Transverse colon (tissue), 4 donors: Measurements from ENCODE around the gene KIAA1614. TPM values are rescaled to one million over a fixed set of nuclear protein-coding genes. Genes with fewer than 3 reads are reported as not detected.
"Not testable (repeated sequence)": the region's sequence is repeated elsewhere in the genome, so short reads cannot be mapped to it uniquely, and the experiment has no call there.

Experiments used
- DNase-seq: peaks from one replicate; pipeline ENCODE4 v3.0.0-alpha.2; 2019
- H3K27ac ChIP-seq, 4 donors: fragments of 200-600 bp; sonication (generic); 2 replicates each; pipeline ENCODE4 v1.5.1; 2016 to 2018; ENCODE audit warnings: inconsistent platforms in 4 of 4
- H3K27me3 ChIP-seq: fragments of 200-600 bp; sonication (generic); 2 replicates; pipeline ENCODE4 v1.5.1; 2017; ENCODE audit warnings: inconsistent platforms
- H3K36me3 ChIP-seq, 4 donors: fragments of 200-600 bp; sonication (generic); 2 replicates each; pipeline ENCODE4 v1.5.1; 2017 to 2019; ENCODE audit warnings: inconsistent platforms in 4 of 4
- H3K4me1 ChIP-seq, 4 donors: fragments of 200-600 bp; sonication (generic); 2 replicates each; pipeline ENCODE4 v1.5.1; 2017 to 2020; ENCODE audit warnings: inconsistent platforms in 4 of 4
- H3K4me3 ChIP-seq, 4 donors: fragments of 200-600 bp; sonication (generic); 1 replicate in 1 of 4; 2 replicates in 3 of 4; pipeline versions ENCODE4 v1.5.1 to v1.6.1; 2017 to 2019; ENCODE audit warnings: inconsistent platforms in 4 of 4
- H3K9me3 ChIP-seq, 2 donors: fragments of 200-600 bp; sonication (generic); 2 replicates each; pipeline ENCODE4 v1.5.1; 2017 to 2019; ENCODE audit warnings: inconsistent platforms in 2 of 2
- CTCF ChIP-seq, 5 experiments: fragments of 200-600 bp in 3 of 5; fragments of 450-650 bp in 2 of 5; sonication (generic) in 3 of 5; IDR thresholded peaks; 1 replicate in 2 of 5; 2 replicates in 3 of 5; pipeline ENCODE4 v1.5.1; 2016 to 2017; ENCODE audit warnings: antibody characterized with exemption in 5 of 5, inconsistent platforms in 3 of 5, mild to moderate bottlenecking in 2 of 5, moderate library complexity in 1 of 5
- EP300 ChIP-seq: sonication (generic); formaldehyde crosslinking; IDR thresholded peaks from one replicate; pipeline ENCODE4 v1.6.1; 2017; ENCODE audit warnings: antibody characterized with exemption, low read depth
- POLR2A ChIP-seq: fragments of 450-650 bp; IDR thresholded peaks from one replicate; pipeline ENCODE4 v1.6.1; 2016; ENCODE audit warnings: antibody characterized with exemption, mild to moderate bottlenecking, moderate library complexity
- POLR2AphosphoS5 ChIP-seq, 3 donors: sonication (generic); formaldehyde crosslinking; IDR thresholded peaks; one replicate each; pipeline ENCODE4 v1.6.1; 2016; ENCODE audit warnings: antibody characterized with exemption in 3 of 3
- WGBS, 2 donors: methylation state at CpG; one replicate each; pipeline ENCODE4 v1.1.5; 2018; ENCODE audit warnings: low coverage in 1 of 2; 5-methylcytosine and 5-hydroxymethylcytosine counted together
- in situ Hi-C, 4 donors: fragments of 200-750 bp; cut with MboI; loops; one replicate each; pipeline versions ENCODE4 v1.15.0 to v1.15.1; 2017; ENCODE audit warnings: low sequenced_read_pairs in 3 of 4, low pct_ligation_motif_present in 1 of 4, low pct_unique_long_range_greater_than_20kb in 1 of 4
- intact Hi-C: fragments of 100-400 bp; cut with DNase I; formaldehyde crosslinking; loops from one replicate; pipeline ENCODE4 v1.15.1; 2023; ENCODE audit warnings: low total_unique reads
- total RNA-seq, 4 donors: library from RNA; depleted of rRNA; stranded (reverse); fragments of >200 nt; gene quantifications; one replicate each; pipeline ENCODE4 v1.1.0, GENCODE V29; 2016

Gene KIAA1614
- total RNA-seq, 4 donors from 2014 or later = 2.3 to 9.4 (median 2.8) TPM

GRCh38 chr1:180953291-180954004, 40.8 kb downstream of the KIAA1614 start:
- TF ChIP-seq POLR2A (no peak), EP300 (no peak), CTCF (IDR thresholded peaks at IDR 0.05) (no peak), POLR2AphosphoS5 (IDR thresholded peaks at IDR 0.05) (no peak)
- intact Hi-C loops = no loop called here
- no peaks in the 10 kb centered on the region for H3K9me3 ChIP-seq
- WGBS, 2 donors = 19% methylated on average over 36 of the region's 41 CpGs; no CpG with 5 or more reads in 1 of the 2 donors
- peak; percentile 24 for DNase-seq
- in situ Hi-C loops = no loop called here
- H3K27me3 ChIP-seq = no peaks in the 10 kb centered on the region
- peak overlapping the region; percentile 18 to 57 (median 46) for H3K4me3 ChIP-seq
- H3K27ac ChIP-seq = peak overlapping the region; percentile 42 to 82 (median 72)
- H3K36me3 ChIP-seq = no peaks in the 10 kb centered on the region
- H3K4me1 ChIP-seq = peaks cover 0 to 15% (median 8%) of the 10 kb centered on the region in 4 donors

GRCh38 chr1:180954005-180954800, 41.5 kb downstream of the KIAA1614 start:
- Histone ChIP-seq H3K9me3 (no peaks in the 10 kb centered on the region), H3K4me3 (peak overlapping the region; percentile 18 to 57 (median 46)), H3K4me1 (peaks cover 0 to 15% (median 8%) of the 10 kb centered on the region in 4 donors), H3K36me3 (no peaks in the 10 kb centered on the region), H3K27me3 (no peaks in the 10 kb centered on the region), H3K27ac (peak overlapping the region; percentile 42 to 82 (median 72))
- TF ChIP-seq POLR2AphosphoS5 (IDR thresholded peaks at IDR 0.05) (peak in 1 of 3 donors; percentile 47), EP300 (no peak), CTCF (IDR thresholded peaks at IDR 0.05) (no peak), POLR2A (no peak)
- intact Hi-C loops (no loop called here), in situ Hi-C loops (no loop called here)
- DNase-seq = peak; percentile 79
- WGBS, 2 donors = 16% methylated on average over 31 of the region's 74 CpGs; no CpG with 5 or more reads in 1 of the 2 donors

- Histone ChIP-seq H3K27me3 (no peaks in the 10 kb centered on the region), H3K27ac (peak overlapping the region; percentile 42 to 82 (median 72)), H3K4me1 (peaks cover 0 to 15% (median 8%) of the 10 kb centered on the region in 4 donors), H3K36me3 (no peaks in the 10 kb centered on the region), H3K9me3 (no peaks in the 10 kb centered on the region), H3K4me3 (peak overlapping the region in 3 of 4 donors; percentile 38 to 57 (median 53))
- in situ Hi-C loops (no loop called here), intact Hi-C loops (no loop called here)
- no peak for DNase-seq
- TF ChIP-seq EP300 = no peak
- TF ChIP-seq CTCF (IDR thresholded peaks at IDR 0.05) = no peak
- no peak for TF ChIP-seq POLR2AphosphoS5 (IDR thresholded peaks at IDR 0.05)
- no peak for TF ChIP-seq POLR2A
- 72% methylated on average over 10 of the region's 10 CpGs; no CpG with 5 or more reads in 1 of the 2 donors for WGBS, 2 donors
Observed at GRCh38 chr1:180954801-180955165, 42.1 kb downstream of the KIAA1614 start.

GRCh38 chr1:180956028-180956640, 43.4 kb downstream of the KIAA1614 start:
- Histone ChIP-seq H3K36me3 (no peaks in the 10 kb centered on the region), H3K4me1 (peaks cover 0 to 15% (median 8%) of the 10 kb centered on the region in 4 donors), H3K9me3 (no peaks in the 10 kb centered on the region), H3K27ac (no peak overlapping the region), H3K4me3 (no peak overlapping the region), H3K27me3 (no peaks in the 10 kb centered on the region)
- DNase-seq = no peak
- intact Hi-C loops = no loop called here
- WGBS, 2 donors = 92% methylated on average over 6 of the region's 8 CpGs; no CpG with 5 or more reads in 1 of the 2 donors
- in situ Hi-C loops = no loop called here
- TF ChIP-seq POLR2AphosphoS5 (IDR thresholded peaks at IDR 0.05) (no peak), EP300 (no peak), POLR2A (no peak), CTCF (IDR thresholded peaks at IDR 0.05) (no peak)

- H3K4me3 ChIP-seq, H3K9me3 ChIP-seq, H3K36me3 ChIP-seq, H3K27me3 ChIP-seq, H3K27ac ChIP-seq, intact Hi-C loops, in situ Hi-C loops, DNase-seq: not testable (repeated sequence)
- peaks cover 0 to 15% (median 6%) of the 10 kb centered on the region in 4 donors for H3K4me1 ChIP-seq
- 96% methylated on average over 5 of the region's 5 CpGs; no CpG with 5 or more reads in 1 of the 2 donors for WGBS, 2 donors
Observed at GRCh38 chr1:180959620-180960019, 46.9 kb downstream of the KIAA1614 start.
